ENCODE data around the gene CD300H.
A peak's percentile ranks its signal among the peaks of the same experiment; 100 is the strongest.
"Not testable (repeated sequence)": the region's sequence is repeated elsewhere in the genome, so short reads cannot be mapped to it uniquely, and the experiment has no call there.

Gene CD300H

GRCh38 chr17:74584292-74585060, 17.2 kb upstream of the CD300H start:
- no peak for DNase-seq (ENCODE audit: low spot score)

GRCh38 chr17:74582633-74583032, 15.3 kb upstream of the CD300H start:
- DNase-seq (ENCODE audit: low spot score), result no peak

GRCh38 chr17:74579900-74580299, 12.6 kb upstream of the CD300H start:
- DNase-seq (ENCODE audit: low spot score), result no peak

GRCh38 chr17:74578979-74579378, 11.7 kb upstream of the CD300H start:
- DNase-seq (ENCODE audit: low spot score), result no peak

- no peak for DNase-seq (ENCODE audit: low spot score)
These were observed 7.3 kb upstream of the CD300H start for GRCh38 chr17:74574489-74575142.

- not testable (repeated sequence) for DNase-seq (ENCODE audit: low spot score)
These were observed 6.3 kb upstream of the CD300H start for GRCh38 chr17:74573635-74574034.

- DNase-seq (ENCODE audit: low spot score), result no peak
These were observed 5.9 kb upstream of the CD300H start for GRCh38 chr17:74573169-74573568.

GRCh38 chr17:74571621-74572270, 4.4 kb upstream of the CD300H start:
- no peak for DNase-seq (ENCODE audit: low spot score)

GRCh38 chr17:74569020-74570003, 2.0 kb upstream of the CD300H start:
- peak; percentile 8 for DNase-seq (ENCODE audit: low spot score)

- DNase-seq (ENCODE audit: low spot score), result no peak
These were observed 981 bp upstream of the CD300H start for GRCh38 chr17:74568106-74568873.

GRCh38 chr17:74566132-74566753, 1.1 kb downstream of the CD300H start:
- no peak for DNase-seq (ENCODE audit: low spot score)

- no peak for DNase-seq (ENCODE audit: low spot score)
These were observed 2.2 kb downstream of the CD300H start for GRCh38 chr17:74565126-74565525.

- DNase-seq (ENCODE audit: low spot score), result no peak
These were observed 4.0 kb downstream of the CD300H start for GRCh38 chr17:74563358-74563757.

GRCh38 chr17:74561586-74561985, 5.7 kb downstream of the CD300H start:
- DNase-seq (ENCODE audit: low spot score), result no peak

- DNase-seq (ENCODE audit: low spot score), result no peak
These were observed 8.3 kb downstream of the CD300H start for GRCh38 chr17:74558882-74559519.

GRCh38 chr17:74558402-74558801, 8.9 kb downstream of the CD300H start:
- not testable (repeated sequence) for DNase-seq (ENCODE audit: low spot score)

- DNase-seq (ENCODE audit: low spot score), result no peak
These were observed 11.8 kb downstream of the CD300H start for GRCh38 chr17:74555427-74555940.

GRCh38 chr17:74554909-74555308, 12.4 kb downstream of the CD300H start:
- DNase-seq (ENCODE audit: low spot score), result no peak

GRCh38 chr17:74552037-74552436, 15.3 kb downstream of the CD300H start:
- no peak for DNase-seq (ENCODE audit: low spot score)

GRCh38 chr17:74550602-74551001, 16.7 kb downstream of the CD300H start:
- DNase-seq (ENCODE audit: low spot score), result no peak
